Kidney epithelial cell (primary cell): Measurements from ENCODE around the gene GNG7. TPM values are rescaled to one million over a fixed set of nuclear protein-coding genes. Genes with fewer than 3 reads are reported as not detected.
"Not testable (repeated sequence)": the region's sequence is repeated elsewhere in the genome, so short reads cannot be mapped to it uniquely, and the experiment has no call there.

Experiments
- DNase-seq: peaks from one replicate; pipeline ENCODE4 v3.0.0-alpha.2; 2010; ENCODE audit warnings: low read depth
- H3K27me3 ChIP-seq: 2 replicates; pipeline ENCODE4 v1.6.0; 2011; ENCODE audit warnings: low read length; ENCODE audit not compliant: control insufficient read depth, insufficient read depth
- H3K36me3 ChIP-seq: 2 replicates; pipeline ENCODE4 v1.5.1; 2011; ENCODE audit warnings: low read length; ENCODE audit not compliant: control insufficient read depth, insufficient read depth
- H3K4me3 ChIP-seq: 2 replicates; pipeline ENCODE4 v1.5.1; 2011; ENCODE audit warnings: low read depth, mild to moderate bottlenecking, control low read depth, low read length
- CTCF ChIP-seq: IDR thresholded peaks from 2 replicates; pipeline ENCODE4 v1.5.1; 2011; ENCODE audit warnings: mild to moderate bottlenecking, moderate library complexity, low read length, control low read depth, inconsistent platforms; ENCODE audit not compliant: insufficient read depth, poor library complexity, severe bottlenecking
- total RNA-seq: library from RNA; depleted of rRNA; stranded (reverse); fragments of >200 nt; gene quantifications from 2 replicates; pipeline ENCODE4 v1.2.3, GENCODE V29; 2015

The GNG7 gene
- total RNA-seq, 1 donor from 2014 or later = 0.33 TPM

- Histone ChIP-seq H3K36me3 (no peaks in the 10 kb centered on the region), H3K4me3 (no peak overlapping the region), H3K27me3 (no peaks in the 10 kb centered on the region)
- no peak for DNase-seq
- TF ChIP-seq CTCF = no peak
Observed at GRCh38 chr19:2546128-2547032, 156.1 kb downstream of the GNG7 start.

GRCh38 chr19:2545416-2546127 lies 156.9 kb downstream of the GNG7 start:
- not testable (repeated sequence) for H3K4me3 ChIP-seq, H3K36me3 ChIP-seq, H3K27me3 ChIP-seq, DNase-seq

GRCh38 chr19:2544576-2545415 lies 157.7 kb downstream of the GNG7 start:
- Histone ChIP-seq H3K36me3 (no peaks in the 10 kb centered on the region), H3K4me3 (no peak overlapping the region)
- TF ChIP-seq CTCF = no peak

GRCh38 chr19:2543463-2544442 lies 158.7 kb downstream of the GNG7 start:
- DNase-seq = peak; percentile 95
- no peaks in the 10 kb centered on the region for H3K27me3 ChIP-seq
- H3K4me3 ChIP-seq = no peak overlapping the region
- H3K36me3 ChIP-seq = no peaks in the 10 kb centered on the region
- peak; percentile 52 for TF ChIP-seq CTCF

More at GRCh38 chr19:2544576-2545415, 157.7 kb downstream of the GNG7 start:
- no peak for DNase-seq
- H3K27me3 ChIP-seq = no peaks in the 10 kb centered on the region

- not testable (repeated sequence) for H3K27me3 ChIP-seq, H3K4me3 ChIP-seq, DNase-seq, H3K36me3 ChIP-seq
Observed at GRCh38 chr19:2543072-2543462, 159.4 kb downstream of the GNG7 start.
